Measurements from ENCODE around the gene HELZ2. TPM values are rescaled to one million over a fixed set of nuclear protein-coding genes. Genes with fewer than 3 reads are reported as not detected.

The HELZ2 gene
- 10 to 100 TPM; 19.9 to 24.5 TPM for total RNA-seq

GRCh38 chr20:63574156-63574828 lies at the start of gene HELZ2:
Gene HELZ2 (minus strand): TSS chr20:63574239. CDS start chr20:63572385, 1,854 bp downstream.

GRCh38 chr20:63553933-63554290 lies 20.1 kb downstream of the HELZ2 start, which contains the start of gene FNDC11:
Gene FNDC11 (plus strand): TSS chr20:63554159. CDS start chr20:63555664, 1,505 bp downstream.

GRCh38 chr20:63547725-63548480 lies 26.1 kb downstream of the HELZ2 start, which contains the start of gene SRMS:
Gene SRMS (minus strand): TSS chr20:63547749. CDS start chr20:63547463, 286 bp downstream.

GRCh38 chr20:63536997-63537524 lies 37.0 kb downstream of the HELZ2 start, which contains the start of gene PTK6:
Gene PTK6 (minus strand): TSS chr20:63537376. CDS start chr20:63537314, 62 bp downstream.

Other genes starting within 250 kb of the HELZ2 start
- gene CHRNA4, start 212.9 kb downstream of the HELZ2 start, total RNA-seq = not detected
- gene KCNQ2, start 101.6 kb downstream of the HELZ2 start, total RNA-seq = not detected
- under 1 TPM; 0.19 to 0.88 TPM for gene EEF1A2, start 75.2 kb downstream of the HELZ2 start, total RNA-seq
- gene PPDPF, start 53.5 kb downstream of the HELZ2 start, total RNA-seq = 100 to 1,000 TPM; 221 to 231 TPM
- gene PTK6, start 36.9 kb downstream of the HELZ2 start, total RNA-seq = under 1 TPM; 0.48 to 0.50 TPM
- not detected for gene SRMS, start 26.5 kb downstream of the HELZ2 start, total RNA-seq
- under 1 TPM; 0.50 to 0.63 TPM for gene FNDC11, start 20.1 kb downstream of the HELZ2 start, total RNA-seq
- gene GMEB2, start 52.9 kb upstream of the HELZ2 start, total RNA-seq = 10 to 100 TPM; 17.0 to 17.6 TPM
- gene STMN3, start 79.2 kb upstream of the HELZ2 start, total RNA-seq = 10 to 100 TPM; 48.9 to 49.7 TPM
- 10 to 100 TPM; 38.1 to 39.2 TPM for gene RTEL1, start 84.1 kb upstream of the HELZ2 start, total RNA-seq
- not detected for gene TNFRSF6B, start 122.4 kb upstream of the HELZ2 start, total RNA-seq
- 10 to 100 TPM; 58.1 to 59.4 TPM for gene ARFRP1, start 133.7 kb upstream of the HELZ2 start, total RNA-seq
- gene ZGPAT, start 133.8 kb upstream of the HELZ2 start, total RNA-seq = 10 to 100 TPM; 40.7 to 41.1 TPM
- gene LIME1, start 162.4 kb upstream of the HELZ2 start, total RNA-seq = 100 to 1,000 TPM; 290 to 295 TPM
- gene SLC2A4RG, start 165.5 kb upstream of the HELZ2 start, total RNA-seq = 100 to 1,000 TPM in 1 of 2 experiments, 10 to 100 TPM in 1; 98.4 to 104 TPM

Data from activated naive CD4-positive, alpha-beta T cell treated with anti-CD3 and anti-CD28 coated beads, Interleukin-2, amount 10 ng/mL, durations not matched to agents 5 hours and 36 hours (primary cell).